ENCODE measurements around the gene NCAM2. TPM values are rescaled to one million over a fixed set of nuclear protein-coding genes. Genes with fewer than 3 reads are reported as not detected.

NCAM2 gene
- total and polyA plus RNA-seq, 2 of the 4 experiments (the other 2 are of a cell fraction): 2.7 to 5.0 TPM

GRCh38 chr21:21457077-21457476 is 458.9 kb downstream of the NCAM2 start:
- no peaks in the 10 kb centered on the region for H3K27me3 ChIP-seq (ENCODE audit: control insufficient read depth, insufficient read depth, low read length)
- H3K9me3 ChIP-seq (ENCODE audit: control insufficient read depth, insufficient read depth, low read length): no peaks in the 10 kb centered on the region
- no peak overlapping the region for H2BK20ac ChIP-seq (ENCODE audit: low read depth, low read length)
- H2BK5ac ChIP-seq (ENCODE audit: low read depth, low read length, poor library complexity, severe bottlenecking): no peak overlapping the region
- H2AK5ac ChIP-seq (ENCODE audit: low read depth, low read length): no peak overlapping the region
- H3K27ac ChIP-seq (ENCODE audit: insufficient read depth, low read length): no peak overlapping the region
- H4K5ac ChIP-seq (ENCODE audit: low read depth, low read length): no peak overlapping the region
- H4K20me1 ChIP-seq (ENCODE audit: insufficient read depth, low read length): no peaks in the 10 kb centered on the region
- WGBS, 2 experiments (ENCODE audit: extremely low coverage in 2 of 2, insufficient read length in 1 of 2): 75% methylated on average over 6 of the region's 8 CpGs; no CpG with 5 or more reads in 1 of the 2 experiments
- CTCF ChIA-PET: interaction anchor here (0.7 kb wide), 1 partner anchor 27 kb away, joined by 4 read pairs; no protein-coding TSS in a partner anchor
- H3K4ac ChIP-seq (ENCODE audit: low read depth, low read length): no peak overlapping the region
- intact Hi-C loops (cut with micrococcal nuclease): no loop called here
- H2BK15ac ChIP-seq (ENCODE audit: low read depth, low read length): no peak overlapping the region
- ATAC-seq (ENCODE audit: low read depth): no peak
- H3K4me1 ChIP-seq (ENCODE audit: control insufficient read depth, insufficient read depth, low read length): no peaks in the 10 kb centered on the region
- BruUV-seq (replicated peaks): no TSS peak
- H3K4me3 ChIP-seq (ENCODE audit: insufficient read depth, low read depth, low read length): no peak overlapping the region
- POLR2A ChIA-PET (ENCODE audit: unreplicated experiment): no interaction called here
- H4K91ac ChIP-seq (ENCODE audit: insufficient read depth, low read depth, low read length): no peak overlapping the region
- no peak overlapping the region for H3K9ac ChIP-seq (ENCODE audit: low read depth, low read length)
- H4K8ac ChIP-seq (ENCODE audit: low read depth in 2 of 2, low read length in 2 of 2): no peak overlapping the region
- H2AK9ac ChIP-seq (replicated peaks; ENCODE audit: low read depth, low read length, poor library complexity): no peak overlapping the region
- no peak for TF ChIP-seq BHLHE40 (IDR thresholded peaks at IDR 0.05; ENCODE audit: low read depth, low read length)
- no peak for TF ChIP-seq SMC3 (IDR thresholded peaks at IDR 0.05; ENCODE audit: low read depth, low read length)
- TF ChIP-seq POLR2A (IDR thresholded peaks at IDR 0.05; ENCODE audit: low read depth, low read length): no peak
- no peak for TF ChIP-seq ELK1 (IDR thresholded peaks at IDR 0.05; ENCODE audit: borderline replicate concordance, low read depth, low read length)
- no peak for TF ChIP-seq NFE2L2 (IDR thresholded peaks at IDR 0.05; ENCODE audit: low read depth, low read length)
- no peak for TF ChIP-seq MXI1 (IDR thresholded peaks at IDR 0.05; ENCODE audit: borderline replicate concordance, low read depth, low read length)
- TF ChIP-seq CEBPB (IDR thresholded peaks at IDR 0.05; ENCODE audit: low read depth, low read length): no peak
- TF ChIP-seq RAD21 (IDR thresholded peaks at IDR 0.05; ENCODE audit: low read length): no peak
- no peak overlapping the region for H3K14ac ChIP-seq (replicated peaks; ENCODE audit: low read depth, low read length)
- dilution Hi-C loops (cut with HindIII; ENCODE audit: low sequenced_read_pairs, unreplicated experiment): no loop called here
- no peaks in the 10 kb centered on the region for H3K79me1 ChIP-seq (ENCODE audit: low read depth in 1 of 2, low read length in 2 of 2)
- no peak overlapping the region for H2AFZ ChIP-seq (replicated peaks; ENCODE audit: low read length, poor library complexity)
- H3K36me3 ChIP-seq (ENCODE audit: control insufficient read depth, insufficient read depth, low read length): no peaks in the 10 kb centered on the region
- DNase-seq: no peak
- in situ Hi-C loops (cut with MboI; ENCODE audit: low sequenced_read_pairs): no loop called here
- no peak overlapping the region for H2BK120ac ChIP-seq (ENCODE audit: low read depth, low read length)
- no peak overlapping the region for H3K18ac ChIP-seq (ENCODE audit: low read depth, low read length)
- no peaks in the 10 kb centered on the region for H3K9me1 ChIP-seq (ENCODE audit: insufficient read depth, low read length)
- no peak overlapping the region for H3K56ac ChIP-seq (ENCODE audit: extremely low read depth, insufficient read depth, low read length)
- no peak overlapping the region for H3K23ac ChIP-seq (ENCODE audit: low read depth, low read length)
- H3K4me2 ChIP-seq (ENCODE audit: low read depth, low read length): no peak overlapping the region
